HEK293 (cell line): ENCODE measurements around the gene SPDYC.

Source experiments
- MYNN ChIP-seq: fragments of 450-650 bp; formaldehyde crosslinking; IDR thresholded peaks from 2 replicates; pipeline ENCODE4 v1.5.1; 2016; ENCODE audit warnings: missing biosample characterization, missing genetic modification characterization, borderline replicate concordance
- ZFP37 ChIP-seq: fragments of 450-650 bp; formaldehyde crosslinking; IDR thresholded peaks from 2 replicates; pipeline ENCODE4 v1.5.1; 2016; ENCODE audit warnings: missing biosample characterization, missing genetic modification characterization
- ZNF112 ChIP-seq: fragments of 450-650 bp; formaldehyde crosslinking; IDR thresholded peaks from 2 replicates; pipeline ENCODE4 v1.5.0; 2017; ENCODE audit warnings: missing biosample characterization, missing genetic modification characterization
- ZNF274 ChIP-seq, 2 experiments: fragments of 200-500 bp in 1 of 2; fragments of 450-650 bp in 1 of 2; sonication (Bioruptor generic) in 1 of 2; formaldehyde crosslinking in 1 of 2; IDR thresholded peaks; 2 replicates each; pipeline versions ENCODE4 v1.5.1 to v1.6.1; 2014 to 2016; ENCODE audit warnings: borderline replicate concordance in 1 of 2, inconsistent platforms in 1 of 2, low read length in 1 of 2, missing biosample characterization in 1 of 2, missing genetic modification characterization in 1 of 2
- ZNF292 ChIP-seq: fragments of 450-650 bp; formaldehyde crosslinking; IDR thresholded peaks from 2 replicates; pipeline ENCODE4 v1.5.1; 2016; ENCODE audit warnings: low read depth, missing biosample characterization, missing genetic modification characterization, borderline replicate concordance
- ZNF510 ChIP-seq: fragments of 450-650 bp; formaldehyde crosslinking; IDR thresholded peaks from 2 replicates; pipeline ENCODE4 v1.5.1; 2018; ENCODE audit warnings: mild to moderate bottlenecking, missing genetic modification characterization, missing biosample characterization; ENCODE audit not compliant: insufficient replicate concordance
- TF ChIP-seq, protein P1 (sequence below): fragments of 450-650 bp; formaldehyde crosslinking; IDR thresholded peaks from 2 replicates; pipeline ENCODE4 v1.5.1; 2016; ENCODE audit warnings: missing biosample characterization, missing genetic modification characterization
- TF ChIP-seq, protein P2 (sequence below): fragments of 450-650 bp; formaldehyde crosslinking; IDR thresholded peaks from 2 replicates; pipeline ENCODE4 v1.5.1; 2017; ENCODE audit warnings: missing biosample characterization, missing genetic modification characterization
- TF ChIP-seq, protein P3 (sequence below): fragments of 450-650 bp; formaldehyde crosslinking; IDR thresholded peaks from 2 replicates; pipeline ENCODE4 v1.5.1; 2016; ENCODE audit warnings: missing biosample characterization, missing genetic modification characterization
- TF ChIP-seq, protein P4 (sequence below): fragments of 450-650 bp; formaldehyde crosslinking; IDR thresholded peaks from 2 replicates; pipeline ENCODE4 v1.5.1; 2016; ENCODE audit warnings: missing biosample characterization, missing genetic modification characterization

DNA sequence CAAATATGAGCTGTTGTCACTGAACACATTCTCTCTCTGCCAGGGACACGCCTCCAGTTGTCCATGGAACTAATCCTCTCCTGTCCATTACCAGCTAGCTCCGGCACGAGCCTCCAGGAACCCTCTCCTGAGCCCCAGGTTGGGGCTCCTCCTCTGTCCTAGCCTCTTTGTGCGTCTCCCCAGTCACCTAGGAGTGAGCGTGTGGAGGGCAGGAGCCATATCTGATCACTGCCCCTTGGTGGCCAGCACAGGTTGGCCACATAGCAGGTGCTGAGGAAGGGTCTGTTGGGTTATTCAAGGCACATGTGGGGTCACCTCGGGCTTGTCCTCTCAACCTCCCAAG lies 38.2 kb upstream of the SPDYC start:
- no peak for TF ChIP-seq MYNN (tag by site-specific recombination)
- TF ChIP-seq ZFP37 (tag by site-specific recombination) = no peak
- TF ChIP-seq ZNF292 = no peak
- TF ChIP-seq, protein P1, sequence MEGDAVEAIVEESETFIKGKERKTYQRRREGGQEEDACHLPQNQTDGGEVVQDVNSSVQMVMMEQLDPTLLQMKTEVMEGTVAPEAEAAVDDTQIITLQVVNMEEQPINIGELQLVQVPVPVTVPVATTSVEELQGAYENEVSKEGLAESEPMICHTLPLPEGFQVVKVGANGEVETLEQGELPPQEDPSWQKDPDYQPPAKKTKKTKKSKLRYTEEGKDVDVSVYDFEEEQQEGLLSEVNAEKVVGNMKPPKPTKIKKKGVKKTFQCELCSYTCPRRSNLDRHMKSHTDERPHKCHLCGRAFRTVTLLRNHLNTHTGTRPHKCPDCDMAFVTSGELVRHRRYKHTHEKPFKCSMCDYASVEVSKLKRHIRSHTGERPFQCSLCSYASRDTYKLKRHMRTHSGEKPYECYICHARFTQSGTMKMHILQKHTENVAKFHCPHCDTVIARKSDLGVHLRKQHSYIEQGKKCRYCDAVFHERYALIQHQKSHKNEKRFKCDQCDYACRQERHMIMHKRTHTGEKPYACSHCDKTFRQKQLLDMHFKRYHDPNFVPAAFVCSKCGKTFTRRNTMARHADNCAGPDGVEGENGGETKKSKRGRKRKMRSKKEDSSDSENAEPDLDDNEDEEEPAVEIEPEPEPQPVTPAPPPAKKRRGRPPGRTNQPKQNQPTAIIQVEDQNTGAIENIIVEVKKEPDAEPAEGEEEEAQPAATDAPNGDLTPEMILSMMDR (tag by site-specific recombination) = no peak
- no peak for TF ChIP-seq ZNF274 (IDR thresholded peaks at IDR 0.05; ENCODE audit: low read length)
- no peak for TF ChIP-seq ZNF274 (tag by site-specific recombination; IDR thresholded peaks at IDR 0.05; ENCODE audit: borderline replicate concordance)
- TF ChIP-seq, protein P2, sequence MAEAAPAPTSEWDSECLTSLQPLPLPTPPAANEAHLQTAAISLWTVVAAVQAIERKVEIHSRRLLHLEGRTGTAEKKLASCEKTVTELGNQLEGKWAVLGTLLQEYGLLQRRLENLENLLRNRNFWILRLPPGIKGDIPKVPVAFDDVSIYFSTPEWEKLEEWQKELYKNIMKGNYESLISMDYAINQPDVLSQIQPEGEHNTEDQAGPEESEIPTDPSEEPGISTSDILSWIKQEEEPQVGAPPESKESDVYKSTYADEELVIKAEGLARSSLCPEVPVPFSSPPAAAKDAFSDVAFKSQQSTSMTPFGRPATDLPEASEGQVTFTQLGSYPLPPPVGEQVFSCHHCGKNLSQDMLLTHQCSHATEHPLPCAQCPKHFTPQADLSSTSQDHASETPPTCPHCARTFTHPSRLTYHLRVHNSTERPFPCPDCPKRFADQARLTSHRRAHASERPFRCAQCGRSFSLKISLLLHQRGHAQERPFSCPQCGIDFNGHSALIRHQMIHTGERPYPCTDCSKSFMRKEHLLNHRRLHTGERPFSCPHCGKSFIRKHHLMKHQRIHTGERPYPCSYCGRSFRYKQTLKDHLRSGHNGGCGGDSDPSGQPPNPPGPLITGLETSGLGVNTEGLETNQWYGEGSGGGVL (tag by site-specific recombination) = no peak
- TF ChIP-seq, protein P3, sequence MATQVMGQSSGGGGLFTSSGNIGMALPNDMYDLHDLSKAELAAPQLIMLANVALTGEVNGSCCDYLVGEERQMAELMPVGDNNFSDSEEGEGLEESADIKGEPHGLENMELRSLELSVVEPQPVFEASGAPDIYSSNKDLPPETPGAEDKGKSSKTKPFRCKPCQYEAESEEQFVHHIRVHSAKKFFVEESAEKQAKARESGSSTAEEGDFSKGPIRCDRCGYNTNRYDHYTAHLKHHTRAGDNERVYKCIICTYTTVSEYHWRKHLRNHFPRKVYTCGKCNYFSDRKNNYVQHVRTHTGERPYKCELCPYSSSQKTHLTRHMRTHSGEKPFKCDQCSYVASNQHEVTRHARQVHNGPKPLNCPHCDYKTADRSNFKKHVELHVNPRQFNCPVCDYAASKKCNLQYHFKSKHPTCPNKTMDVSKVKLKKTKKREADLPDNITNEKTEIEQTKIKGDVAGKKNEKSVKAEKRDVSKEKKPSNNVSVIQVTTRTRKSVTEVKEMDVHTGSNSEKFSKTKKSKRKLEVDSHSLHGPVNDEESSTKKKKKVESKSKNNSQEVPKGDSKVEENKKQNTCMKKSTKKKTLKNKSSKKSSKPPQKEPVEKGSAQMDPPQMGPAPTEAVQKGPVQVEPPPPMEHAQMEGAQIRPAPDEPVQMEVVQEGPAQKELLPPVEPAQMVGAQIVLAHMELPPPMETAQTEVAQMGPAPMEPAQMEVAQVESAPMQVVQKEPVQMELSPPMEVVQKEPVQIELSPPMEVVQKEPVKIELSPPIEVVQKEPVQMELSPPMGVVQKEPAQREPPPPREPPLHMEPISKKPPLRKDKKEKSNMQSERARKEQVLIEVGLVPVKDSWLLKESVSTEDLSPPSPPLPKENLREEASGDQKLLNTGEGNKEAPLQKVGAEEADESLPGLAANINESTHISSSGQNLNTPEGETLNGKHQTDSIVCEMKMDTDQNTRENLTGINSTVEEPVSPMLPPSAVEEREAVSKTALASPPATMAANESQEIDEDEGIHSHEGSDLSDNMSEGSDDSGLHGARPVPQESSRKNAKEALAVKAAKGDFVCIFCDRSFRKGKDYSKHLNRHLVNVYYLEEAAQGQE (tag by site-specific recombination) = no peak
- TF ChIP-seq ZNF510 (tag by site-specific recombination) = no peak
- TF ChIP-seq, protein P4, sequence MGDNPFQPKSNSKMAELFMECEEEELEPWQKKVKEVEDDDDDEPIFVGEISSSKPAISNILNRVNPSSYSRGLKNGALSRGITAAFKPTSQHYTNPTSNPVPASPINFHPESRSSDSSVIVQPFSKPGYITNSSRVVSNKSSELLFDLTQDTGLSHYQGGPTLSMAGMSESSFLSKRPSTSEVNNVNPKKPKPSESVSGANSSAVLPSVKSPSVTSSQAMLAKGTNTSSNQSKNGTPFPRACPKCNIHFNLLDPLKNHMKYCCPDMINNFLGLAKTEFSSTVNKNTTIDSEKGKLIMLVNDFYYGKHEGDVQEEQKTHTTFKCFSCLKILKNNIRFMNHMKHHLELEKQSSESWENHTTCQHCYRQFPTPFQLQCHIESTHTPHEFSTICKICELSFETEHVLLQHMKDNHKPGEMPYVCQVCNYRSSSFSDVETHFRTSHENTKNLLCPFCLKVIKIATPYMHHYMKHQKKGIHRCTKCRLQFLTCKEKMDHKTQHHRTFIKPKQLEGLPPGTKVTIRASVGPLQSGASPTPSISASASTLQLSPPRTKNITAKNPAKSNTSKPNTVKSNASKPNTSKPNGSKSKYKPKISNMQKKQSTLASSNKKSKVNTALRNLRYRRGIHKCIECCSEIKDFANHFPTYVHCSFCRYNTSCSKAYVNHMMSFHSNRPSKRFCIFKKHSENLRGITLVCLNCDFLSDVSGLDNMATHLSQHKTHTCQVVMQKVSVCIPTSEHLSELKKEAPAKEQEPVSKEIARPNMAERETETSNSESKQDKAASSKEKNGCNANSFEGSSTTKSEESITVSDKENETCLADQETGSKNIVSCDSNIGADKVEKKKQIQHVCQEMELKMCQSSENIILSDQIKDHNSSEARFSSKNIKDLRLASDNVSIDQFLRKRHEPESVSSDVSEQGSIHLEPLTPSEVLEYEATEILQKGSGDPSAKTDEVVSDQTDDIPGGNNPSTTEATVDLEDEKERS = no peak
- TF ChIP-seq ZNF112 (tag by site-specific recombination) = no peak
